WTC11 (cell line): ENCODE data around the gene PQBP1.

ENCODE experiments used
- TF ChIP-seq, protein P1 (sequence below): fragments of 200-600 bp; IDR thresholded peaks from 2 replicates; pipeline ENCODE4 v1.8.0; 2022; ENCODE audit warnings: antibody characterized with exemption
- TF ChIP-seq, protein P2 (sequence below): sonication (generic); formaldehyde crosslinking; IDR thresholded peaks from 2 replicates; pipeline ENCODE4 v1.8.0; 2023; ENCODE audit warnings: missing genetic modification reagents

GRCh38 chrX:48891402-48892288 lies 6.1 kb upstream of the PQBP1 start:
- TF ChIP-seq, protein P1, sequence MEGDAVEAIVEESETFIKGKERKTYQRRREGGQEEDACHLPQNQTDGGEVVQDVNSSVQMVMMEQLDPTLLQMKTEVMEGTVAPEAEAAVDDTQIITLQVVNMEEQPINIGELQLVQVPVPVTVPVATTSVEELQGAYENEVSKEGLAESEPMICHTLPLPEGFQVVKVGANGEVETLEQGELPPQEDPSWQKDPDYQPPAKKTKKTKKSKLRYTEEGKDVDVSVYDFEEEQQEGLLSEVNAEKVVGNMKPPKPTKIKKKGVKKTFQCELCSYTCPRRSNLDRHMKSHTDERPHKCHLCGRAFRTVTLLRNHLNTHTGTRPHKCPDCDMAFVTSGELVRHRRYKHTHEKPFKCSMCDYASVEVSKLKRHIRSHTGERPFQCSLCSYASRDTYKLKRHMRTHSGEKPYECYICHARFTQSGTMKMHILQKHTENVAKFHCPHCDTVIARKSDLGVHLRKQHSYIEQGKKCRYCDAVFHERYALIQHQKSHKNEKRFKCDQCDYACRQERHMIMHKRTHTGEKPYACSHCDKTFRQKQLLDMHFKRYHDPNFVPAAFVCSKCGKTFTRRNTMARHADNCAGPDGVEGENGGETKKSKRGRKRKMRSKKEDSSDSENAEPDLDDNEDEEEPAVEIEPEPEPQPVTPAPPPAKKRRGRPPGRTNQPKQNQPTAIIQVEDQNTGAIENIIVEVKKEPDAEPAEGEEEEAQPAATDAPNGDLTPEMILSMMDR = no peak
- TF ChIP-seq, protein P2, sequence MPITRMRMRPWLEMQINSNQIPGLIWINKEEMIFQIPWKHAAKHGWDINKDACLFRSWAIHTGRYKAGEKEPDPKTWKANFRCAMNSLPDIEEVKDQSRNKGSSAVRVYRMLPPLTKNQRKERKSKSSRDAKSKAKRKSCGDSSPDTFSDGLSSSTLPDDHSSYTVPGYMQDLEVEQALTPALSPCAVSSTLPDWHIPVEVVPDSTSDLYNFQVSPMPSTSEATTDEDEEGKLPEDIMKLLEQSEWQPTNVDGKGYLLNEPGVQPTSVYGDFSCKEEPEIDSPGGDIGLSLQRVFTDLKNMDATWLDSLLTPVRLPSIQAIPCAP (CRISPR knock-in tag) = no peak
